ENCODE measurements around the gene GSN.

DNA sequence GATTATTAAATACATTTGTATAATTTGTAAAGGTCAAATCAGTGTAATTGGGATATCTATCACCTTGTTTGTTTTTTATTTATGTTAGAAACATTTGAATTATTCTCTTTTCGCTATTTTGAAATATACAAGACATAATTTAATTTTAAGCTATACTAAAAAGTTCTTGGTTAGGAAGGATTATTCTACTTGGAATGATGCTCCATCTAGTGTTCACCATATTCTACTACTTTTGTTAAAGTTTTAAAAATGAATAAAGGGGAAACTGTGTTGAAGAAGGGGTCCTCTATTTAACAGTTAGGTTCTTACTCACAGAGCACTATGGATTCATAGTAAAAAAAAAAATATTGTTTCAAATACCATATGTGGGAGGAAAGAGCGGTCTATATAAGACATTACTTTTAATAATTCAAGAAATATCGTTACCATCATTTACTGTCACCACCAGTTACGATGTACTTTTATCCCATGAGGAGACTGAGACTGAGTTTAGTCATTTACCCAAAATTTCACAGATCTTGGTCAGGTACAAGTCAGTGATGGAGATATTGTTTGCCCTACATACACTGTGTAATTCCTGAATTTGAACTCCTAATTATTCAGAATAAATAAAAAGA lies 108.4 kb downstream of the GSN start:
- no peak for TF ChIP-seq EZH2 (conservative IDR thresholded peaks at IDR 0.05; ENCODE audit: low read depth, low read length)
- TF ChIP-seq GABPA (IDR thresholded peaks at IDR 0.05; ENCODE audit: low read depth, low read length) = no peak
- no peak for TF ChIP-seq GABPA (CRISPR knock-in tag; IDR thresholded peaks at IDR 0.05; ENCODE audit: low read depth)
- TF ChIP-seq, protein P1, sequence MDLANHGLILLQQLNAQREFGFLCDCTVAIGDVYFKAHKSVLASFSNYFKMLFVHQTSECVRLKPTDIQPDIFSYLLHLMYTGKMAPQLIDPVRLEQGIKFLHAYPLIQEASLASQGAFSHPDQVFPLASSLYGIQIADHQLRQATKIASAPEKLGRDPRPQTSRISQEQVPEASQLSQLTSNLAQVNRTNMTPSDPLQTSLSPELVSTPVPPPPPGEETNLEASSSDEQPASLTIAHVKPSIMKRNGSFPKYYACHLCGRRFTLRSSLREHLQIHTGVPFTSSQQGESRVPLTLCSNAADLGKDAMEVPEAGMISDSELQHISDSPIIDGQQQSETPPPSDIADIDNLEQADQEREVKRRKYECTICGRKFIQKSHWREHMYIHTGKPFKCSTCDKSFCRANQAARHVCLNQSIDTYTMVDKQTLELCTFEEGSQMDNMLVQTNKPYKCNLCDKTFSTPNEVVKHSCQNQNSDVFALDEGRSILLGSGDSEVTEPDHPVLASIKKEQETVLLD (CRISPR knock-in tag; IDR thresholded peaks at IDR 0.05; ENCODE audit: low read depth) = no peak
- TF ChIP-seq JUN (CRISPR knock-in tag; IDR thresholded peaks at IDR 0.05) = no peak
- TF ChIP-seq, protein P2, sequence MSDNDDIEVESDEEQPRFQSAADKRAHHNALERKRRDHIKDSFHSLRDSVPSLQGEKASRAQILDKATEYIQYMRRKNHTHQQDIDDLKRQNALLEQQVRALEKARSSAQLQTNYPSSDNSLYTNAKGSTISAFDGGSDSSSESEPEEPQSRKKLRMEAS (IDR thresholded peaks at IDR 0.05) = no peak
- TF ChIP-seq, protein P3, sequence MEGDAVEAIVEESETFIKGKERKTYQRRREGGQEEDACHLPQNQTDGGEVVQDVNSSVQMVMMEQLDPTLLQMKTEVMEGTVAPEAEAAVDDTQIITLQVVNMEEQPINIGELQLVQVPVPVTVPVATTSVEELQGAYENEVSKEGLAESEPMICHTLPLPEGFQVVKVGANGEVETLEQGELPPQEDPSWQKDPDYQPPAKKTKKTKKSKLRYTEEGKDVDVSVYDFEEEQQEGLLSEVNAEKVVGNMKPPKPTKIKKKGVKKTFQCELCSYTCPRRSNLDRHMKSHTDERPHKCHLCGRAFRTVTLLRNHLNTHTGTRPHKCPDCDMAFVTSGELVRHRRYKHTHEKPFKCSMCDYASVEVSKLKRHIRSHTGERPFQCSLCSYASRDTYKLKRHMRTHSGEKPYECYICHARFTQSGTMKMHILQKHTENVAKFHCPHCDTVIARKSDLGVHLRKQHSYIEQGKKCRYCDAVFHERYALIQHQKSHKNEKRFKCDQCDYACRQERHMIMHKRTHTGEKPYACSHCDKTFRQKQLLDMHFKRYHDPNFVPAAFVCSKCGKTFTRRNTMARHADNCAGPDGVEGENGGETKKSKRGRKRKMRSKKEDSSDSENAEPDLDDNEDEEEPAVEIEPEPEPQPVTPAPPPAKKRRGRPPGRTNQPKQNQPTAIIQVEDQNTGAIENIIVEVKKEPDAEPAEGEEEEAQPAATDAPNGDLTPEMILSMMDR (CRISPR knock-in tag; IDR thresholded peaks at IDR 0.05) = no peak
- TF ChIP-seq FOXM1 (CRISPR knock-in tag; IDR thresholded peaks at IDR 0.05) = no peak
- no peak for TF ChIP-seq HNRNPL (IDR thresholded peaks at IDR 0.05; ENCODE audit: low read depth, low read length)
- no peak for TF ChIP-seq NCOA5 (CRISPR knock-in tag; IDR thresholded peaks at IDR 0.05)
- TF ChIP-seq, protein P4, sequence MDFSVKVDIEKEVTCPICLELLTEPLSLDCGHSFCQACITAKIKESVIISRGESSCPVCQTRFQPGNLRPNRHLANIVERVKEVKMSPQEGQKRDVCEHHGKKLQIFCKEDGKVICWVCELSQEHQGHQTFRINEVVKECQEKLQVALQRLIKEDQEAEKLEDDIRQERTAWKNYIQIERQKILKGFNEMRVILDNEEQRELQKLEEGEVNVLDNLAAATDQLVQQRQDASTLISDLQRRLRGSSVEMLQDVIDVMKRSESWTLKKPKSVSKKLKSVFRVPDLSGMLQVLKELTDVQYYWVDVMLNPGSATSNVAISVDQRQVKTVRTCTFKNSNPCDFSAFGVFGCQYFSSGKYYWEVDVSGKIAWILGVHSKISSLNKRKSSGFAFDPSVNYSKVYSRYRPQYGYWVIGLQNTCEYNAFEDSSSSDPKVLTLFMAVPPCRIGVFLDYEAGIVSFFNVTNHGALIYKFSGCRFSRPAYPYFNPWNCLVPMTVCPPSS (IDR thresholded peaks at IDR 0.05) = no peak
- no peak for TF ChIP-seq CHD4 (IDR thresholded peaks at IDR 0.05; ENCODE audit: borderline replicate concordance, low read length)
- no peak for TF ChIP-seq ZFP62 (CRISPR knock-in tag; IDR thresholded peaks at IDR 0.05)
- TF ChIP-seq, protein P5, sequence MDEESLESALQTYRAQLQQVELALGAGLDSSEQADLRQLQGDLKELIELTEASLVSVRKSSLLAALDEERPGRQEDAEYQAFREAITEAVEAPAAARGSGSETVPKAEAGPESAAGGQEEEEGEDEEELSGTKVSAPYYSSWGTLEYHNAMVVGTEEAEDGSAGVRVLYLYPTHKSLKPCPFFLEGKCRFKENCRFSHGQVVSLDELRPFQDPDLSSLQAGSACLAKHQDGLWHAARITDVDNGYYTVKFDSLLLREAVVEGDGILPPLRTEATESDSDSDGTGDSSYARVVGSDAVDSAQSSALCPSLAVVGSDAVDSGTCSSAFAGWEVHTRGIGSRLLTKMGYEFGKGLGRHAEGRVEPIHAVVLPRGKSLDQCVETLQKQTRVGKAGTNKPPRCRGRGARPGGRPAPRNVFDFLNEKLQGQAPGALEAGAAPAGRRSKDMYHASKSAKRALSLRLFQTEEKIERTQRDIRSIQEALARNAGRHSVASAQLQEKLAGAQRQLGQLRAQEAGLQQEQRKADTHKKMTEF (CRISPR knock-in tag; IDR thresholded peaks at IDR 0.05) = no peak
- TF ChIP-seq, protein P6, sequence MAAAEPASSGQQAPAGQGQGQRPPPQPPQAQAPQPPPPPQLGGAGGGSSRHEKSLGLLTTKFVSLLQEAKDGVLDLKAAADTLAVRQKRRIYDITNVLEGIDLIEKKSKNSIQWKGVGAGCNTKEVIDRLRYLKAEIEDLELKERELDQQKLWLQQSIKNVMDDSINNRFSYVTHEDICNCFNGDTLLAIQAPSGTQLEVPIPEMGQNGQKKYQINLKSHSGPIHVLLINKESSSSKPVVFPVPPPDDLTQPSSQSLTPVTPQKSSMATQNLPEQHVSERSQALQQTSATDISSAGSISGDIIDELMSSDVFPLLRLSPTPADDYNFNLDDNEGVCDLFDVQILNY (CRISPR knock-in tag; conservative IDR thresholded peaks at IDR 0.05) = no peak

Data from HepG2 (cell line).